ENCODE data around the gene AMZ1. TPM values are rescaled to one million over a fixed set of nuclear protein-coding genes. Genes with fewer than 3 reads are reported as not detected.
"Not testable (repeated sequence)": the region's sequence is repeated elsewhere in the genome, so short reads cannot be mapped to it uniquely, and the experiment has no call there.

Gene AMZ1
- total and polyA plus RNA-seq, 10 of the 15 experiments (the other 5 are each of a cell fraction or from before 2014, with no cell fraction given), result 0.02 to 2.0 (median 0.69) TPM

DNA sequence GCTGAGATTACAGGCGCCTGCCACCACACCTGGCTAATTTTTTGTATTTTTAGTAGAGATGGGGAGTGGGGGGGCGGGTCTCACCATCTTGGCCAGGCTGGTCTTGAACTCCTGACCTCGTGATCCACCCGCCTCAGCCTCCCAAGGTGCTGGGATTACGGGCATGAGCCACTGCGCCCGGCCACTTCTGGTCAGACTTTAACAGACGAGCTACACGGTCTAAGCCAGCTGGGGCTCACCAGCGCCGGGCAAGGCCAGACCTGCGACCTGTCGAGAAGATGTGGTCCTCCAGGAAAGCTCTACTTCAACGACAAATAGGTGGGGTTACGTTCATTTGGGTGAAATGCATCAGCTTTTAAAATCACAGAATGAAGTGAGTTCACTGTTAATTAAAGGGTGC is 36.0 kb downstream of the AMZ1 start:
- intact Hi-C loops (cut with micrococcal nuclease; ENCODE audit: unreplicated experiment); in situ Hi-C loops (cut with MboI); H3K9ac ChIP-seq (ENCODE audit: control insufficient read depth, insufficient read depth, low read length); DNase-seq (ENCODE audit: low read depth, low spot score); H3K9me3 ChIP-seq (replicated peaks; ENCODE audit: control insufficient read depth, insufficient read depth, low read length); H3K4me1 ChIP-seq (ENCODE audit: control insufficient read depth, insufficient read depth, low read length); H3K36me3 ChIP-seq (ENCODE audit: control insufficient read depth in 2 of 2, insufficient read depth in 2 of 2, low read length in 1 of 2); POLR2A ChIA-PET; BruUV-seq (replicated peaks); H3K4me3 ChIP-seq; RAD21 ChIA-PET (ENCODE audit: unreplicated experiment); H4K20me1 ChIP-seq (ENCODE audit: control insufficient read depth, insufficient read depth); ATAC-seq; FAIRE-seq; H2AFZ ChIP-seq (ENCODE audit: control insufficient read depth, low read depth, low read length); H3K79me2 ChIP-seq (ENCODE audit: control insufficient read depth, insufficient read depth, low read length); H3K4me2 ChIP-seq (ENCODE audit: control insufficient read depth, insufficient read depth); H3K27ac ChIP-seq (ENCODE audit: control insufficient read depth, insufficient read depth); H3K27me3 ChIP-seq (replicated peaks in 1 of 2; ENCODE audit: control insufficient read depth in 2 of 2, insufficient read depth in 2 of 2, low read length in 1 of 2): not testable (repeated sequence)
- SMC1A ChIA-PET (ENCODE audit: uncharacterized antibody, unreplicated experiment), result interaction anchor here (2.0 kb wide), 1 partner anchor 14 kb away, joined by 10 read pairs; no protein-coding TSS in a partner anchor
- CTCF ChIA-PET, result interaction anchor here (1.0 to 1.2 kb wide), 2 partner anchors 53 to 140 kb away, joined by 3 read pairs; no protein-coding TSS in a partner anchor
- WGBS (ENCODE audit: insufficient coverage, insufficient replicate concordance, low lambda C conversion rate, missing lambda C conversion rate), result 97% methylated on average over 13 of the region's 15 CpGs

DNA sequence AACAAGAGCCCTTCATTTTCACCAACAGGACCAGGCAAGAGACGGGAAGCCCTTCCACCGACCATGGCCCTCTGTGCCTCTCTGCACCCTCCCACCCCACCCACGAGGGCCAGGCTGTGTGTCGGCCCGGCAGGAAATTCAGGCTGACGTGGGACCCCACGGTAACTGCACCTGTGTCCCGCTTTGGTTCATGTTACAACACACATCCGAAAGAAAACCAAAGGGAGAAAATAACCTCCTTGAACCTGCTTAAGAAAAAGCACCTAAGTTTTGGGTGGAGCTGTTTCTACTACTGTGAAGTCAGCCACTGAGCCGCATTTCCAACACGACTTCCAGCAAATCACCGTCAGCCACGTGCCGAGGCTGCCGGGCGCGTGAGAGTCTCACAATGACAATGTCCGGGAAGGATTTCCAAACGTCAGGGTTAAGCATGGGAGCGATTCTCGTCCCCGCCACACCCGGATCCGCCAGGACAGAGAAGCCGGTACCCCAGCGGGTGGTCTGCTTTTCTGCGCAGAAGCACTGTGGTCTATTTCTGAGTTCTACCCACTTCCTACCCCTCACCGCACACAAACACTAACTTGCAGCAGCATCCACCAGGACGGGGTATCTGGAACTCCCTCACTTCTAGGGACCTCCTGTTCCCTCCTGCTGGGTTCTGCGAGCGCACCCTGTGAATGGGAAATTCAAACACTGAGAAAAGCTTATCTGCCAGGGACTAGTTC is 36.6 kb downstream of the AMZ1 start:
- intact Hi-C loops (cut with micrococcal nuclease; ENCODE audit: unreplicated experiment) (no loop called here), in situ Hi-C loops (cut with MboI) (no loop called here)
- Histone ChIP-seq H3K4me3 (no peak overlapping the region), H3K79me2 (ENCODE audit: control insufficient read depth, insufficient read depth, low read length) (no peaks in the 10 kb centered on the region), H3K9ac (ENCODE audit: control insufficient read depth, insufficient read depth, low read length) (no peak overlapping the region), H3K27me3 (replicated peaks in 1 of 2; ENCODE audit: control insufficient read depth in 2 of 2, insufficient read depth in 2 of 2, low read length in 1 of 2) (no peaks in the 10 kb centered on the region), H4K20me1 (ENCODE audit: control insufficient read depth, insufficient read depth) (no peaks in the 10 kb centered on the region), H3K4me1 (ENCODE audit: control insufficient read depth, insufficient read depth, low read length) (peaks cover 7% of the 10 kb centered on the region), H3K36me3 (ENCODE audit: control insufficient read depth in 2 of 2, insufficient read depth in 2 of 2, low read length in 1 of 2) (peaks cover 0 to 4% of the 10 kb centered on the region in 2 experiments; a peak in 2 of 4 replicates), H3K4me2 (ENCODE audit: control insufficient read depth, insufficient read depth) (no peak overlapping the region), H3K27ac (ENCODE audit: control insufficient read depth, insufficient read depth) (no peak overlapping the region), H2AFZ (ENCODE audit: control insufficient read depth, low read depth, low read length) (no peak overlapping the region), H3K9me3 (replicated peaks; ENCODE audit: control insufficient read depth, insufficient read depth, low read length) (no peaks in the 10 kb centered on the region; the same call in 2 of the 3 replicates)
- ChIA-PET CTCF (no interaction called here), SMC1A (ENCODE audit: uncharacterized antibody, unreplicated experiment) (interaction anchor here (2.0 kb wide), 1 partner anchor 15 kb away, joined by 10 read pairs; no protein-coding TSS in a partner anchor), RAD21 (ENCODE audit: unreplicated experiment) (interaction anchor here (1.0 kb wide), 1 partner anchor 33 kb away, joined by 3 read pairs; no protein-coding TSS in a partner anchor), POLR2A (interaction anchor here (0.6 kb wide), 1 partner anchor 167 kb away, joined by 4 read pairs; no protein-coding TSS in a partner anchor)
- no TSS peak for BruUV-seq (replicated peaks)
- TF ChIP-seq RFX5 (IDR thresholded peaks at IDR 0.05; ENCODE audit: low read depth, low read length) (no peak), STAT1 (conservative IDR thresholded peaks at IDR 0.05) (no peak), HDGF (IDR thresholded peaks at IDR 0.05) (no peak), CBX3 (IDR thresholded peaks at IDR 0.05; ENCODE audit: borderline replicate concordance, low read depth) (no peak), SIX5 (IDR thresholded peaks at IDR 0.05; ENCODE audit: low read depth, low read length, severe bottlenecking) (no peak), RAD21 (IDR thresholded peaks at IDR 0.05; ENCODE audit: insufficient read depth, low read depth, low read length) (no peak)
- ATAC-seq (no peak), DNase-seq (ENCODE audit: low read depth, low spot score) (no peak), FAIRE-seq (no peak)
- WGBS (ENCODE audit: insufficient coverage, insufficient replicate concordance, low lambda C conversion rate, missing lambda C conversion rate), result 95% methylated on average over 28 of the region's 31 CpGs

All from GM12878 (cell line).